Gastroesophageal sphincter (tissue), 4 donors: ENCODE data around the gene OXLD1. TPM values are rescaled to one million over a fixed set of nuclear protein-coding genes. Genes with fewer than 3 reads are reported as not detected.
A peak's percentile ranks its signal among the peaks of the same experiment; 100 is the strongest.

Source experiments
- ATAC-seq: fragments of 150-250 bp; one replicate; pipeline ENCODE4 v1.9.1; 2016; ENCODE audit warnings: mild to moderate bottlenecking, moderate library complexity
- H3K27ac ChIP-seq, 4 donors: fragments of 200-600 bp; sonication (generic) in 3 of 4; 1 replicate in 3 of 4; 2 replicates in 1 of 4; pipeline ENCODE4 v1.5.1; 2016 to 2019
- H3K27me3 ChIP-seq: fragments of 200-600 bp; sonication (generic); one replicate; pipeline ENCODE4 v1.5.1; 2019
- H3K36me3 ChIP-seq, 2 donors: fragments of 200-600 bp; sonication (generic); one replicate each; pipeline ENCODE4 v1.5.1; 2019; ENCODE audit warnings: control low read depth in 1 of 2
- H3K4me1 ChIP-seq, 3 donors: fragments of 200-600 bp; sonication (generic); 1 replicate in 2 of 3; 2 replicates in 1 of 3; pipeline ENCODE4 v1.5.1; 2016 to 2019; ENCODE audit warnings: control low read depth in 2 of 3
- H3K4me3 ChIP-seq, 2 donors: fragments of 200-600 bp; sonication (generic); one replicate each; pipeline ENCODE4 v1.5.1; 2019; ENCODE audit warnings: mild to moderate bottlenecking in 1 of 2, moderate library complexity in 1 of 2
- H3K9me3 ChIP-seq, 3 donors: fragments of 200-600 bp; sonication (generic); one replicate each; pipeline ENCODE4 v1.5.1; 2017 to 2019; ENCODE audit warnings: control low read depth in 2 of 3
- EP300 ChIP-seq: sonication (generic); formaldehyde crosslinking; IDR thresholded peaks from one replicate; pipeline ENCODE4 v1.6.1; 2017; ENCODE audit warnings: antibody characterized with exemption, mild to moderate bottlenecking
- POLR2A ChIP-seq, 2 donors: fragments of 450-650 bp; IDR thresholded peaks; one replicate each; pipeline ENCODE4 v1.6.1; 2017; ENCODE audit warnings: antibody characterized with exemption in 2 of 2, mild to moderate bottlenecking in 2 of 2, moderate library complexity in 1 of 2
- POLR2AphosphoS5 ChIP-seq: sonication (generic); formaldehyde crosslinking; IDR thresholded peaks from one replicate; pipeline ENCODE4 v1.6.1; 2017; ENCODE audit warnings: antibody characterized with exemption
- WGBS, 2 donors: methylation state at CpG; one replicate each; pipeline ENCODE4 v1.1.5; 2018; ENCODE audit warnings: low coverage in 1 of 2; 5-methylcytosine and 5-hydroxymethylcytosine counted together
- total RNA-seq, 4 donors: library from RNA; depleted of rRNA; stranded (reverse); fragments of >200 nt; gene quantifications; one replicate each; pipeline ENCODE4 v1.1.0, GENCODE V29; 2016
- TF ChIP-seq, protein P1 (sequence below), 4 experiments: fragments of 200-600 bp in 2 of 4; fragments of 450-650 bp in 2 of 4; sonication (generic) in 1 of 4; IDR thresholded peaks; one replicate each; pipeline ENCODE4 v1.5.1; 2017 to 2019; ENCODE audit warnings: antibody characterized with exemption in 4 of 4, mild to moderate bottlenecking in 2 of 4, moderate library complexity in 2 of 4

OXLD1 gene
- total RNA-seq, 4 donors from 2014 or later = 19.4 to 31.8 (median 25.3) TPM

DNA sequence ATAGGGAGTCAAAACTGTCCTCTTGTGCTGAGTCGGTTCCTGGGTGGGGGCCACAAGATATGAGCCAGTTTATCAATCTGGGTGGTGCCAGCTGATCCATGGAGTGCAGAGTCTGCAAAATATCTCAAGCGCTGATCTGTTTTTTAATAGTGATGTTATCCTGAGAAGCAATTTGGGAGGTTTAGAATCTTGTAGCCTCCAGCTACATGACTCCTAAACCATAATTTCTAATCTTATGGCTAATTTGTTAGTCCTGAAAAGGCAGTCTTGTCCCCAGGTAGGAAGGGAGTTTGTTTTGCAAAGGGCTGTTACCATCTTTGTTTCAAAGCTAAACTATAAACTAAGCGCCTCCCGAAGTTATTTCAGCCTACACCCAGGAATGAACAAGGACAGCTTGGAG is 27.7 kb downstream of the OXLD1 start:
- ATAC-seq = no peak
- Histone ChIP-seq H3K9me3 (no peaks in the 10 kb centered on the region), H3K4me1 (peaks cover 3 to 36% (median 13%) of the 10 kb centered on the region in 3 donors), H3K36me3 (no peaks in the 10 kb centered on the region), H3K27ac (no peak overlapping the region), H3K4me3 (no peak overlapping the region), H3K27me3 (no peaks in the 10 kb centered on the region)
- 67 to 73% methylated on average over 2 to 4 of the region's 4 CpGs for WGBS, 2 donors
- no peak for TF ChIP-seq POLR2A (IDR thresholded peaks at IDR 0.05)
- TF ChIP-seq POLR2AphosphoS5 = no peak
- no peak for TF ChIP-seq EP300

DNA sequence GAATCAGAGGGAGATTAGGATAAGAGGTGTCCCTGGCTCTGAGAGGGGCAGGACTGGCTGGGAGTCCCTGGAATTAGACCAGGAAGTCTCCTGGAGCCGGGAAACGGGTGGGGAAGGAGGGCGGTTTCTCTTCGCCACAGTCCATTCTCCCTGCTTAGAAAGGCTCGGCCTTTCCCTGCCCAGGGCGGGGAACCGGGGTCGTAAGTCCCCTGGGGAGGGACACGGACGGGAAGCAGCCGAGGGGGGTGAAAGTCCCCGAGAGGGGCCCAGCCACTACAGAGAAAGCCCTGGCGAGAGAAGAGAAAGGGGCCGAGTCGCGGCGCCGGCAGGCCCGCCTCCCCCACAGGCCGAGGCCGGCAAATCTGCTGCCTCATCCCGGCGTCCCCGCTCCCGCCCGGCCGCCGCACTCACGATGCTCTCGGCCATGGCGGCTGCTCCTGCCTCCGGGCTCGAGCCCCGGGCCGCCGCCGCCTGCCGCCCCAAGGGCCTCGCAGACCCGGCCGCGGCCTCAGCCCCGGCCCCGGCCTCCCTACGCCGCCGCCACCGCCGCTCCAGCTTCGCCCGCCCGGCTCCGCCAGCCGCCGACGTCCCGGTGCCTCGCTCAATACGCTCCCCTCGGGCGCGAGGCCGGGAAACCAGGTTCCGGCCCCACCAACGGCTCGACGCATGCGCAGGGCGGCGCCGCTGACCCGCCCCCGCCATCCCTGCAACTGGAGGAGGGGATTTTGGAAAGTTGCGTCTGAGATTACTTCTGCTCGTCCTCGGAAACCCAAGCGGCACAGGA is 29.7 kb downstream of the OXLD1 start, which contains the start of the genes NPLOC4 and TSPAN10:
NPLOC4 (minus strand) TSS at position 608 of the 784 bp plus-strand sequence; CDS start at position 426, 182 bp downstream.
TSPAN10 (plus strand) TSS at position 692 of the 784 bp plus-strand sequence. CDS start 5,217 bp downstream, outside the sequence.
- H3K4me1 ChIP-seq = peaks cover 3 to 43% (median 13%) of the 10 kb centered on the region in 3 donors
- H3K36me3 ChIP-seq = no peaks in the 10 kb centered on the region
- TF ChIP-seq POLR2AphosphoS5 = peak; percentile 88
- TF ChIP-seq POLR2A (IDR thresholded peaks at IDR 0.05) = peak; percentile 74 to 90
- no peak for TF ChIP-seq EP300
- TF ChIP-seq, protein P1, sequence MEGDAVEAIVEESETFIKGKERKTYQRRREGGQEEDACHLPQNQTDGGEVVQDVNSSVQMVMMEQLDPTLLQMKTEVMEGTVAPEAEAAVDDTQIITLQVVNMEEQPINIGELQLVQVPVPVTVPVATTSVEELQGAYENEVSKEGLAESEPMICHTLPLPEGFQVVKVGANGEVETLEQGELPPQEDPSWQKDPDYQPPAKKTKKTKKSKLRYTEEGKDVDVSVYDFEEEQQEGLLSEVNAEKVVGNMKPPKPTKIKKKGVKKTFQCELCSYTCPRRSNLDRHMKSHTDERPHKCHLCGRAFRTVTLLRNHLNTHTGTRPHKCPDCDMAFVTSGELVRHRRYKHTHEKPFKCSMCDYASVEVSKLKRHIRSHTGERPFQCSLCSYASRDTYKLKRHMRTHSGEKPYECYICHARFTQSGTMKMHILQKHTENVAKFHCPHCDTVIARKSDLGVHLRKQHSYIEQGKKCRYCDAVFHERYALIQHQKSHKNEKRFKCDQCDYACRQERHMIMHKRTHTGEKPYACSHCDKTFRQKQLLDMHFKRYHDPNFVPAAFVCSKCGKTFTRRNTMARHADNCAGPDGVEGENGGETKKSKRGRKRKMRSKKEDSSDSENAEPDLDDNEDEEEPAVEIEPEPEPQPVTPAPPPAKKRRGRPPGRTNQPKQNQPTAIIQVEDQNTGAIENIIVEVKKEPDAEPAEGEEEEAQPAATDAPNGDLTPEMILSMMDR (IDR thresholded peaks at IDR 0.05) = peak in 1 of 4 experiments; percentile 11
- no peaks in the 10 kb centered on the region for H3K27me3 ChIP-seq
- H3K4me3 ChIP-seq = peak within 1 kb of the TSS; percentile 73 to 75
- H3K9me3 ChIP-seq = no peaks in the 10 kb centered on the region
- ATAC-seq = peak; percentile 95
- H3K27ac ChIP-seq = peak within 1 kb of the TSS; percentile 77 to 96 (median 92)
- 3% methylated on average over 8 of the region's 77 CpGs; no CpG with 5 or more reads in 1 of the 2 donors for WGBS, 2 donors

DNA sequence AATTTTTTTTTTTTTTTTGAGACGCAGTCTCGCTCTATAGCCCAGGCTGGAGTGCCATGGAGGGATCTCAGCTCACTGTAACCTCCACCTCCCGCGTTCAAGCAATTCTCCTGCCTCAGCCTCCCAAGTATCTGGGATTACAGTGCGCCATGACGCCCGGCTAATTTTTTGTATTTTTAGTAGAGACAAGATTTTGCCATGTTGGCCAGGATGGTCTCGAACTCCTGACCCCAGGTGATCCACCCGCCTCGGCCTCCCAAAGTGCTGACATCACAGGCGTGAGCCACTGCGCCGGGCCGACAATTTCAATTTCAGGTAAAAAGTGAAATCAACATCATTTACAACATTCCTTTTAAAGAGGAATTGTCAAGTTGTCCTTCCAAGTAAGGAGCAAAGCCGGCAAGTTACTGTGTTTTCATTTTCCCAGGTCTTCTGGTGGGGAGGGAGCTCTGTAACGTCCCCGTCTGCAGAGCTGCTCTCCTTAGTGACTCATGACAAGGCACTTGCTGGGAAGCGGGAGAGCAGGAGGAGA is 30.4 kb downstream of the OXLD1 start:
- Histone ChIP-seq H3K27ac (peak overlapping the region; percentile 77 to 96 (median 92)), H3K27me3 (no peaks in the 10 kb centered on the region), H3K4me3 (peak overlapping the region; percentile 73 to 75), H3K36me3 (no peaks in the 10 kb centered on the region), H3K9me3 (no peaks in the 10 kb centered on the region), H3K4me1 (peaks cover 3 to 43% (median 13%) of the 10 kb centered on the region in 3 donors)
- TF ChIP-seq, protein P1 (IDR thresholded peaks at IDR 0.05) = no peak
- TF ChIP-seq POLR2AphosphoS5 (no peak), POLR2A (IDR thresholded peaks at IDR 0.05) (no peak), EP300 (no peak)
- no peak for ATAC-seq
- WGBS, 2 donors = 22 to 40% methylated on average over 1 to 16 of the region's 18 CpGs

DNA sequence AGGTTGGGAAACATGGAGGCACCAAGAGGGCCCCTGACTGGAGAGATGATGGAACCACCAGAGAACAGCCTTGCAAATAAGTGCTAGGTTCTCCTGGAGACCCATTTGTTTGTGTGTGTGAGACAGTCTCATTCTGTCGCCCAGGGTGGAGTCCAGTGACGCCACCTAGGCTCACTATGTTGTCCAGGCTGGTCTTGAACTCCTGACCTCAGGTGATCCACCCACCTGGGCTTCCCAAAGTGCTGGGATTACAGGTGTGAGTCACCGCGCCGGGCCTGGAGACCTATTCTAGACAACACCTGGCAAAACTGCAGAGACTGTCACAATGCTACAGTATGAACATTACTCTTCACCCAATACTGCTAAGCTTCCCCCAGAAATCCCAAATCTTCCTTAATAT is 31.0 kb downstream of the OXLD1 start:
- H3K4me3 ChIP-seq = peak overlapping the region in 1 of 2 donors; percentile 75
- peak overlapping the region in 1 of 4 donors; percentile 90 for H3K27ac ChIP-seq
- no peaks in the 10 kb centered on the region for H3K36me3 ChIP-seq
- TF ChIP-seq EP300 (no peak), POLR2AphosphoS5 (no peak), POLR2A (IDR thresholded peaks at IDR 0.05) (no peak)
- TF ChIP-seq, protein P1 (IDR thresholded peaks at IDR 0.05) = no peak
- WGBS, 2 donors = 100% methylated on average over 2 of the region's 5 CpGs; no CpG with 5 or more reads in 1 of the 2 donors
- H3K9me3 ChIP-seq = no peaks in the 10 kb centered on the region
- H3K4me1 ChIP-seq = peaks cover 3 to 43% (median 13%) of the 10 kb centered on the region in 3 donors
- no peak for ATAC-seq
- no peaks in the 10 kb centered on the region for H3K27me3 ChIP-seq

DNA sequence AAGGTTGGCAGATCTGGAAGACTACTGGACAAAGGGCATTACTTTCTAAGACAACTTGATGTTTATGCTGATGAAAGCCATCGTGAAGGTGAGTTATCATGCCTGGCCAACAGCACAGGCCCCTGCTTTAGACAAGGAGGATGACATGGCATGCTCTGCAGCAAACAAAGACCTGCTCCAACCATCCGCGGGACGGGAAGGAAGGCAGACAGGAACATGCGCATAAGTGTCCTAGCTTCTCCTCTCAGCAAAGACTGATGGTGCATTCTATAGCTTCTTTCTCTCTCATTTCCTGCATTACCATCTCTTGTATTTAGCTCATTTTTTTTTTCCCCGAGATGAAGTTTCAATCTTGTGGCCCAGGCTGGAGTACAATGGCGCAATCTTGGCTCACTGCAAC is 34.9 kb downstream of the OXLD1 start:
- WGBS, 2 donors = 83 to 94% methylated on average over 1 to 7 of the region's 7 CpGs
- H3K36me3 ChIP-seq = peaks cover 0 to 34% of the 10 kb centered on the region in 2 donors
- no peak for TF ChIP-seq POLR2AphosphoS5
- no peak overlapping the region for H3K4me3 ChIP-seq
- H3K27ac ChIP-seq = no peak overlapping the region
- peaks cover 3 to 35% (median 10%) of the 10 kb centered on the region in 3 donors for H3K4me1 ChIP-seq
- H3K9me3 ChIP-seq = no peaks in the 10 kb centered on the region
- no peaks in the 10 kb centered on the region for H3K27me3 ChIP-seq
- ATAC-seq = no peak
